Measurements from ENCODE around the gene SUPT3H.

Gene SUPT3H

GRCh38 chr6:45398075-45398813, 20.5 kb upstream of the SUPT3H start:
- TF ChIP-seq SPI1 (IDR thresholded peaks at IDR 0.05; ENCODE audit: low read depth, low read length): no peak
- TF ChIP-seq POLR2A (IDR thresholded peaks at IDR 0.05; ENCODE audit: low read depth, low read length): no peak
- TF ChIP-seq POLR2AphosphoS5 (IDR thresholded peaks at IDR 0.05; ENCODE audit: low read depth, low read length): no peak
- TF ChIP-seq TAF1 (IDR thresholded peaks at IDR 0.05; ENCODE audit: low read depth, low read length): no peak
- TF ChIP-seq POU2F2 (IDR thresholded peaks at IDR 0.05; ENCODE audit: low read depth, low read length): no peak
- no peak for TF ChIP-seq PAX5 (IDR thresholded peaks at IDR 0.05; ENCODE audit: insufficient read depth, low read length, severe bottlenecking)
- FAIRE-seq (no peak), DNase-seq (ENCODE audit: insufficient read length, low spot score) (no peak)

GRCh38 chr6:45394586-45395095, 16.9 kb upstream of the SUPT3H start:
- DNase-seq (ENCODE audit: insufficient read length, low spot score) (no peak), FAIRE-seq (no peak)
- TF ChIP-seq TAF1 (IDR thresholded peaks at IDR 0.05; ENCODE audit: low read depth, low read length): no peak
- TF ChIP-seq POLR2AphosphoS5 (IDR thresholded peaks at IDR 0.05; ENCODE audit: low read depth, low read length): no peak

- no peak for FAIRE-seq
- TF ChIP-seq POLR2AphosphoS5 (IDR thresholded peaks at IDR 0.05; ENCODE audit: low read depth, low read length): no peak
- TF ChIP-seq PAX5 (IDR thresholded peaks at IDR 0.05; ENCODE audit: insufficient read depth, low read length, severe bottlenecking): no peak
- no peak for TF ChIP-seq POU2F2 (IDR thresholded peaks at IDR 0.05; ENCODE audit: low read depth, low read length)
- DNase-seq (ENCODE audit: insufficient read length, low spot score): no peak
Observed at GRCh38 chr6:45388328-45388727, 10.6 kb upstream of the SUPT3H start.

GRCh38 chr6:45387236-45387635, 9.5 kb upstream of the SUPT3H start:
- TF ChIP-seq POU2F2 (IDR thresholded peaks at IDR 0.05; ENCODE audit: low read depth, low read length): no peak
- no peak for TF ChIP-seq SPI1 (IDR thresholded peaks at IDR 0.05; ENCODE audit: low read depth, low read length)
- no peak for TF ChIP-seq POLR2A (IDR thresholded peaks at IDR 0.05; ENCODE audit: low read depth, low read length)
- TF ChIP-seq TAF1 (IDR thresholded peaks at IDR 0.05; ENCODE audit: low read depth, low read length): no peak
- no peak for TF ChIP-seq POLR2AphosphoS5 (IDR thresholded peaks at IDR 0.05; ENCODE audit: low read depth, low read length)
- no peak for TF ChIP-seq PAX5 (IDR thresholded peaks at IDR 0.05; ENCODE audit: insufficient read depth, low read length, severe bottlenecking)
- DNase-seq (ENCODE audit: insufficient read length, low spot score) (no peak), FAIRE-seq (no peak)

GRCh38 chr6:45386501-45386900, 8.8 kb upstream of the SUPT3H start:
- no peak for TF ChIP-seq TAF1 (IDR thresholded peaks at IDR 0.05; ENCODE audit: low read depth, low read length)
- no peak for TF ChIP-seq PAX5 (IDR thresholded peaks at IDR 0.05; ENCODE audit: insufficient read depth, low read length, severe bottlenecking)
- no peak for TF ChIP-seq SPI1 (IDR thresholded peaks at IDR 0.05; ENCODE audit: low read depth, low read length)
- TF ChIP-seq POU2F2 (IDR thresholded peaks at IDR 0.05; ENCODE audit: low read depth, low read length): no peak
- no peak for TF ChIP-seq POLR2AphosphoS5 (IDR thresholded peaks at IDR 0.05; ENCODE audit: low read depth, low read length)
- no peak for TF ChIP-seq POLR2A (IDR thresholded peaks at IDR 0.05; ENCODE audit: low read depth, low read length)
- FAIRE-seq (no peak), DNase-seq (ENCODE audit: insufficient read length, low spot score) (no peak)

- TF ChIP-seq TAF1 (IDR thresholded peaks at IDR 0.05; ENCODE audit: low read depth, low read length): no peak
- no peak for TF ChIP-seq POU2F2 (IDR thresholded peaks at IDR 0.05; ENCODE audit: low read depth, low read length)
- no peak for TF ChIP-seq POLR2AphosphoS5 (IDR thresholded peaks at IDR 0.05; ENCODE audit: low read depth, low read length)
- TF ChIP-seq SPI1 (IDR thresholded peaks at IDR 0.05; ENCODE audit: low read depth, low read length): no peak
- no peak for TF ChIP-seq PAX5 (IDR thresholded peaks at IDR 0.05; ENCODE audit: insufficient read depth, low read length, severe bottlenecking)
- TF ChIP-seq POLR2A (IDR thresholded peaks at IDR 0.05; ENCODE audit: low read depth, low read length): no peak
- DNase-seq (ENCODE audit: insufficient read length, low spot score): no peak
- FAIRE-seq: no peak
Observed at GRCh38 chr6:45382391-45382790, 4.7 kb upstream of the SUPT3H start.

GRCh38 chr6:45378334-45378926, 696 bp upstream of the SUPT3H start:
- no peak for FAIRE-seq

GRCh38 chr6:45377043-45377553, 636 bp downstream of the SUPT3H start:
- DNase-seq (ENCODE audit: insufficient read length, low spot score) (no peak), FAIRE-seq (peak; percentile 62)
- TF ChIP-seq POLR2AphosphoS5 (IDR thresholded peaks at IDR 0.05; ENCODE audit: low read depth, low read length): no peak
- no peak for TF ChIP-seq POLR2A (IDR thresholded peaks at IDR 0.05; ENCODE audit: low read depth, low read length)
- TF ChIP-seq SPI1 (IDR thresholded peaks at IDR 0.05; ENCODE audit: low read depth, low read length): peak; percentile 36; the same call in 1 of the 2 replicates

More at GRCh38 chr6:45378334-45378926, 696 bp upstream of the SUPT3H start:
- no peak for DNase-seq (ENCODE audit: insufficient read length, low spot score)
- TF ChIP-seq SPI1 (IDR thresholded peaks at IDR 0.05; ENCODE audit: low read depth, low read length) (peak; percentile 39; the same call in 1 of the 2 replicates), PAX5 (IDR thresholded peaks at IDR 0.05; ENCODE audit: insufficient read depth, low read length, severe bottlenecking) (no peak)

GRCh38 chr6:45376310-45377042, 1.3 kb downstream of the SUPT3H start:
- FAIRE-seq (no peak), DNase-seq (ENCODE audit: insufficient read length, low spot score) (no peak)
- TF ChIP-seq POU2F2 (IDR thresholded peaks at IDR 0.05; ENCODE audit: low read depth, low read length): no peak
- no peak for TF ChIP-seq SPI1 (IDR thresholded peaks at IDR 0.05; ENCODE audit: low read depth, low read length)
- TF ChIP-seq PAX5 (IDR thresholded peaks at IDR 0.05; ENCODE audit: insufficient read depth, low read length, severe bottlenecking): no peak
- TF ChIP-seq POLR2AphosphoS5 (IDR thresholded peaks at IDR 0.05; ENCODE audit: low read depth, low read length): no peak
- no peak for TF ChIP-seq POLR2A (IDR thresholded peaks at IDR 0.05; ENCODE audit: low read depth, low read length)
- no peak for TF ChIP-seq TAF1 (IDR thresholded peaks at IDR 0.05; ENCODE audit: low read depth, low read length)
